ENCODE measurements around the gene DNMT3B.
"Not testable (repeated sequence)": the region's sequence is repeated elsewhere in the genome, so short reads cannot be mapped to it uniquely, and the experiment has no call there.

The DNMT3B gene

DNA sequence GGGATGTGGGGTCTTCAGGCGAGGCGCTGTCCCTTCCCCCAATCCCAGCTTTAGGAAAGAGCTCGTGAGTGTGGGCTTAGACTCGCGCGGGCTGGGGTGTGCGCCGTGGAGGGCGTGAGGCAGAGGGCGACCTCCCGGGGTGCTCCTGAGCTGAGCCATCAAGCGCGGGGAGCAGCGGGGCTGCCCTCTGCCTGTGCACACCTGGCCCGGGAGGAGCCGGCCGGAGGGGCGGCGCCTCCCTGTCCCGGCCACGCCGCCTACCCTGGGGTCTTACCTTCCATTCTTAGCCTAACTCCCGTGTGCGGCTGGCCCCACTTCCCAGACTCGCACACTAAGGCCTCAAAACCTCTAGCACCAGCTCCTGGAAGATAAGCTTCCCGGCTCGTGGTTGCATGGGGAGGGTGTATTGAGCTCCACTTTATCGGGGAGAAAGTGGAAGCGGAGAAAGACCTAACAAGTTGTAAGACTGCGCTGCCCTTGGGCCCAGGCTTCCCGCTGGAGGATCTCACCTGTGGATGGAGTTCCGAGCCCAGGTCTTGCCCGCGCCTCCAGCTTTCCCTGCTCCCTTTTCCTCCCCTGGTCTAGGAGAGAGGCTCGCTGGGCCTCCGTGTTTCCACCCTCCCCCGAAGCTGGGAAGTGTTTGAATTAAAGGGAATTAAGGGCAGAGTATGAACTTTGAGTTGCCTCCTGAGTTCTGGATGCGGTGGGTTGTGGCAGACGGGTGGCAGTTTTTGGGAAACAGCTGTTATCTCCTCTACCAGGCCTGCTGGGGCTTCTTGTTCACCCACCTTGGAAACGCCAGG, 1.2 kb downstream of the DNMT3B start:
- peak overlapping the region; percentile 83 for H3K9ac ChIP-seq (ENCODE audit: low read depth, low read length)
- H3K27ac ChIP-seq (ENCODE audit: low read depth, low read length), result peak overlapping the region; percentile 90
- no peaks in the 10 kb centered on the region for H3K9me3 ChIP-seq (ENCODE audit: control insufficient read depth, insufficient read depth, low read length)
- H3K4me3 ChIP-seq (ENCODE audit: low read depth, low read length), result peak overlapping the region; percentile 94
- H3K36me3 ChIP-seq (ENCODE audit: control insufficient read depth, insufficient read depth, low read length), result peaks cover 47% of the 10 kb centered on the region
- H3K27me3 ChIP-seq (ENCODE audit: control insufficient read depth, insufficient read depth, low read length), result no peaks in the 10 kb centered on the region
- peaks cover 35% of the 10 kb centered on the region for H3K4me1 ChIP-seq (ENCODE audit: control insufficient read depth, insufficient read depth, low read length)

DNA sequence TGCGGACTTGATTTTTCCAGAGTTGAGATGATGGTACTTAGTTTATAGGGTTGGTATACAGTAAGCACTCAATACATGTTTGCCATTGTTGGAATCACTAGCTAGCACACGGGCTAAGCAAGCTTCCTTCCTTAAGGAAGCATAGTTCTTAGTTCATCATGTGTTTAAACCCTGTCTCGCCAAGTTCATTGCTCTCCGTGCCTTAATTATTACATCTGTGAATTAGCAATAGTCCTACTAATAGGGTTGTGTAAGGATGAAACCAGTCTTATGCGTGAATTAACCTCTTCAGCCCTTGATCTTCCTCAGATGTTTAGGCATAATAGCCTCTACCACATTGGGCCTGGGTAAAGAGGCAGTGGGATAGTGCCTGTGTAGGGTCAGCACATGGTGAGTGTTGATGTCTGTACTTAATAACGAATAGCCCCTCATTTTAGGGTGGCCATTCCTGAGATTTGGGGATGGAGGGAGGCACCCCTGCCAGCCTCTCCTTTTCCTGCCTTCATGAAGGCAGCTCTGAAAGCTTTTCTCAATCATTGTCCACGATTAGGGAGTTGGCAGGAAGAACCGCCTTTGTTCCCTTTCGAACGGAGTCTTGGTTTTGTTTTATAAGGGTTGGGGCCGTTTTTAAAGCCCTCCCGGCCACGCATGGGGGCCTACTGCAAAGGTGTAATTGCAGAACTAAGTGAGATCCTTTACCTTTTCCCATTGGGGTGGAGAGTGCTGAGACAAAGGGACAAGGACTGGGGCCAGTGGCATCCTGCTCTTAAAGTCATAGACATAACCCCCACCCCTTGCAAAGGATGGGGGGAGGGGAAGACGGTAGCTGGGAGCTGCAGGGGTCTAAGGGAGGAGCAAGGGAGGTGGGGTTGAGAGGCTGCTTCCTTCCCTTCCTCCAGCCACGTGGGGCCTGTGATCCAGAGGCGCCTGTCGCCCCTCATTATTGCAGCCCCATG, 2.1 kb downstream of the DNMT3B start:
- Histone ChIP-seq H3K36me3 (ENCODE audit: control insufficient read depth, insufficient read depth, low read length) (peaks cover 54% of the 10 kb centered on the region), H3K27me3 (ENCODE audit: control insufficient read depth, insufficient read depth, low read length) (no peaks in the 10 kb centered on the region), H3K9ac (ENCODE audit: low read depth, low read length) (peak overlapping the region; percentile 83), H3K4me1 (ENCODE audit: control insufficient read depth, insufficient read depth, low read length) (peaks cover 39% of the 10 kb centered on the region), H3K4me3 (ENCODE audit: low read depth, low read length) (peak overlapping the region; percentile 94), H3K9me3 (ENCODE audit: control insufficient read depth, insufficient read depth, low read length) (no peaks in the 10 kb centered on the region), H3K27ac (ENCODE audit: low read depth, low read length) (peak overlapping the region; percentile 90)

DNA sequence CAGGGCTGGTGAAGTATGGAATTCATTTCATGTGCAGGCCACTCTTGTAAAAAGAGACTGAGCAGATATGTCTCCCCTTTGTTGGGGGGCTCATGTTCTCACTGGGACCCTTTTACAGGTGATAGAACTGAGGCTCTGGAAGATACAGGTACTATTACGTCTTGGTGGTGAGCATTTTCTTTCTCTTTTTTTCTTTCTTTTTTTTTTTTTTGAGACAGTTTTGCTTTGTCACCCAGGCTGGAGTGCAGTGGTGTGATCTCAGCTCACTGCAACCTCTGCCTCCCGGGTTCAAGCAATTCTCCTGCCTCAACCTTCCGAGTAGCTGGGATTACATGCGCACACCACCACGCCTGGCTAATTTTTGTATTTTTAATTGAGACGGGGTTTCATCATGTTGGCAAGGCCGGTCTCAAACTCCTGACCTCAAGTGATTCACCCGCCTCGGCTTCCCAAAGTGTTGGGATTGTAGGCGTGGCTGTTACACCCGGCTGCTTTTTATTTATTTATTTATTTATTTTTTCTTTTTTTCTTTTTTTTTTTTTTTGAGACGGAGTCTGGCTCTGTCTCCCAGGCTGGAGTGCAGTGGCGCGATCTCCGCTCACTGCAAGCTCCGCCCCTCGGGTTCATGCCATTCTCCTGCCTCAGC, 3.2 kb downstream of the DNMT3B start:
- H3K4me3 ChIP-seq (ENCODE audit: low read depth, low read length), result peak overlapping the region; percentile 94
- peak overlapping the region; percentile 90 for H3K27ac ChIP-seq (ENCODE audit: low read depth, low read length)
- peaks cover 65% of the 10 kb centered on the region for H3K36me3 ChIP-seq (ENCODE audit: control insufficient read depth, insufficient read depth, low read length)
- peaks cover 46% of the 10 kb centered on the region for H3K4me1 ChIP-seq (ENCODE audit: control insufficient read depth, insufficient read depth, low read length)
- H3K9ac ChIP-seq (ENCODE audit: low read depth, low read length), result peak overlapping the region; percentile 83
- not testable (repeated sequence) for H3K9me3 ChIP-seq (ENCODE audit: control insufficient read depth, insufficient read depth, low read length); H3K27me3 ChIP-seq (ENCODE audit: control insufficient read depth, insufficient read depth, low read length)

DNA sequence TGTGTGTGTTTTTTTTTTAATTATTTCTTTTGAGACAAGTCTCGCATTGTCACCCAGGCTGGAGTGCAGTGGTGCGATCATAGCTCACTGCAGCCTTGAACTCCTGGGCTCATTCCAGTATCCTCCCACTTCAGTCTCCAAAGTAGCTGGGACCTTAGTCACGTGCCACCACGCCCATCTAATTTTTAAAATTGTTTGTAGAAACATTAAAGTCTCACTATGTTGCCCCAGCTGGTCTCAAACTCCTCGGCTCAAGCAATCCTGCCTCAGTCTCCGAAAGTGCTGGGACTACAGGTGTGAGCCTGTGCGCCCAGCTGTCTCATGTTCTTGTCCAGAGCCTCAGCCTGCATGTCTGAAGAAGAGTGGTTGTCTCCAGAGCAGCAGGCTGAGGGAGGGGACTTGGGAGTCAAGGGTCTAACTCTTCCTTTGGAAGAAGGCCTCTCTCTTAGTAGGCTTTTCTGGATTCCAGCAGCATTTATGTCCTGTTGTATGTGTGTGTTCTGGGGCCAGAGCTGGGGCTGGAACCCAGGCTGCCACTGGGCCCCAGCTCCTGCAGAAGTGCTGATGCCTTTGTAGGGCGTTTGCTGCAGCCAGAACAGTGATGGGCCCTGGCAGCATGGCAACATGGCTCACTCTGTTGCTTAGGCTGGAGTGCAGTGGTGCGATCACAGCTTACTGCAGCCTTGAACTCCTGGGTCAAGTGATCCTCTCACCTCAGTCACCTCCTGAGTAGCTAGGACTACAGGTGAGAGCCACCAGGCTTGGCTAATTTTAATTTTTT, 5.4 kb downstream of the DNMT3B start:
- Histone ChIP-seq H3K27me3 (ENCODE audit: control insufficient read depth, insufficient read depth, low read length) (no peaks in the 10 kb centered on the region), H3K9me3 (ENCODE audit: control insufficient read depth, insufficient read depth, low read length) (no peaks in the 10 kb centered on the region), H3K4me3 (ENCODE audit: low read depth, low read length) (peak overlapping the region; percentile 41), H3K27ac (ENCODE audit: low read depth, low read length) (no peak overlapping the region), H3K36me3 (ENCODE audit: control insufficient read depth, insufficient read depth, low read length) (peaks cover 87% of the 10 kb centered on the region), H3K9ac (ENCODE audit: low read depth, low read length) (no peak overlapping the region), H3K4me1 (ENCODE audit: control insufficient read depth, insufficient read depth, low read length) (peaks cover 52% of the 10 kb centered on the region)

DNA sequence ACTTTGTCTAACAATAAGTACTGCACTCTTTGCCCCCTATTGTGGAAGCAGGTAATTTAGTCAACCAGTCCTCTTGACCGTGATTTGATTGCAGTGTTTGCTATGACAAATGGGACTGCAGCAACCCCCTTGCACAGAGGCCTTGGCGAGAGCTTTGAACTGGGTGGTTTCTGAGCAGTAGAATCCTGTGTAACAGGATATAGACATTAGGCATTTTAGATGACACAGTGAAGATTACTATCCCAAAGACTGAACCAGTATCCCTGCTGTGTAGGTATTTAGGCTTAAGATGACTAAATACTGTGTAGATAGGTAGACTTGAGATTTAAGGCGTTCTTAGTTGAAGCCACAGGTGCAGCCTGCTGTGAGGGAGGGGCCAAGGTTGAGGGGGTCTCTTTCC, 9.9 kb downstream of the DNMT3B start:
- Histone ChIP-seq H3K27me3 (ENCODE audit: control insufficient read depth, insufficient read depth, low read length) (no peaks in the 10 kb centered on the region), H3K4me3 (ENCODE audit: low read depth, low read length) (no peak overlapping the region), H3K9me3 (ENCODE audit: control insufficient read depth, insufficient read depth, low read length) (no peaks in the 10 kb centered on the region), H3K27ac (ENCODE audit: low read depth, low read length) (peak overlapping the region; percentile 43), H3K36me3 (ENCODE audit: control insufficient read depth, insufficient read depth, low read length) (peaks cover 91% of the 10 kb centered on the region), H3K9ac (ENCODE audit: low read depth, low read length) (no peak overlapping the region), H3K4me1 (ENCODE audit: control insufficient read depth, insufficient read depth, low read length) (peaks cover 69% of the 10 kb centered on the region)

DNA sequence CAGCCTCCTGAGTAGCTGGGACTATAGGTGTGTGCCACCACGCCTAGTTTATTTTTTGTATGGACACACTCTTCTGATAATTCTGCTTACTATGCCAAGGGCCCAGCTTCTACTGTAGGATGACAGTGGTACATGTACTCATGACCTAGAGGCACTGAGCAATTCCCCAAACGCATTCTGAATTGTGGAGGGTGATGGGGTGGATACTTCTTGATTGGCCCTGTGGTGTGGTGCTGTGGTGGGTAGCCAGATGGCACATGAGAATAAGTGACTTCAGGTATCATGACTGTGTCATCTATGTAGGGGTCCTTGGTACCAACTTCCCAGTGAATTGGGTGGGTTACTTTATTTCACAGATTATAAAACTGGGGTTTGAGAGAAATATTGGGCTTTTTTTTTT, 11.0 kb downstream of the DNMT3B start:
- no peak overlapping the region for H3K9ac ChIP-seq (ENCODE audit: low read depth, low read length)
- H3K9me3 ChIP-seq (ENCODE audit: control insufficient read depth, insufficient read depth, low read length), result no peaks in the 10 kb centered on the region
- no peaks in the 10 kb centered on the region for H3K27me3 ChIP-seq (ENCODE audit: control insufficient read depth, insufficient read depth, low read length)
- peaks cover 71% of the 10 kb centered on the region for H3K4me1 ChIP-seq (ENCODE audit: control insufficient read depth, insufficient read depth, low read length)
- no peak overlapping the region for H3K4me3 ChIP-seq (ENCODE audit: low read depth, low read length)
- H3K36me3 ChIP-seq (ENCODE audit: control insufficient read depth, insufficient read depth, low read length), result peaks cover 93% of the 10 kb centered on the region
- no peak overlapping the region for H3K27ac ChIP-seq (ENCODE audit: low read depth, low read length)

DNA sequence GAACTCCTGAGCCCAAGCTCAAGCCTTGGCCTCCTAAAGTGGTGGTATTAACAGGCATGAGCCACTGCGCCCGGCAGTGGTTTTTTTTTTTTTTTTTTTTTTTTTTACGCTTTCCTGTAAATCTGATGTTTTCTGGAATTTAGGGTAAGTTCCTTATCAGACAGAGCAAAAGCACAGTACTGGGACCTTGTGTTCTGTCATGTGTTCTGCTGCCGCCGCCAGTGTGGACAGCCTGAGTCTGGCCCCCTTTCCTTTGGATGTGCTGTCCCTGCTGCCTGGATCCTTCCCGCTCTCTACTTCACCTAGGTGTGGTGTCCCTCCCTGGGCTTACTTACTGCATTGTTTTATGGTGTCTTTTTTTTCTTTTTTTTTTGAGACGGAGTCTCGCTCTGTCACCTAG, 11.7 kb downstream of the DNMT3B start:
- Histone ChIP-seq H3K9ac (ENCODE audit: low read depth, low read length) (no peak overlapping the region), H3K4me3 (ENCODE audit: low read depth, low read length) (no peak overlapping the region), H3K4me1 (ENCODE audit: control insufficient read depth, insufficient read depth, low read length) (peaks cover 71% of the 10 kb centered on the region)

DNA sequence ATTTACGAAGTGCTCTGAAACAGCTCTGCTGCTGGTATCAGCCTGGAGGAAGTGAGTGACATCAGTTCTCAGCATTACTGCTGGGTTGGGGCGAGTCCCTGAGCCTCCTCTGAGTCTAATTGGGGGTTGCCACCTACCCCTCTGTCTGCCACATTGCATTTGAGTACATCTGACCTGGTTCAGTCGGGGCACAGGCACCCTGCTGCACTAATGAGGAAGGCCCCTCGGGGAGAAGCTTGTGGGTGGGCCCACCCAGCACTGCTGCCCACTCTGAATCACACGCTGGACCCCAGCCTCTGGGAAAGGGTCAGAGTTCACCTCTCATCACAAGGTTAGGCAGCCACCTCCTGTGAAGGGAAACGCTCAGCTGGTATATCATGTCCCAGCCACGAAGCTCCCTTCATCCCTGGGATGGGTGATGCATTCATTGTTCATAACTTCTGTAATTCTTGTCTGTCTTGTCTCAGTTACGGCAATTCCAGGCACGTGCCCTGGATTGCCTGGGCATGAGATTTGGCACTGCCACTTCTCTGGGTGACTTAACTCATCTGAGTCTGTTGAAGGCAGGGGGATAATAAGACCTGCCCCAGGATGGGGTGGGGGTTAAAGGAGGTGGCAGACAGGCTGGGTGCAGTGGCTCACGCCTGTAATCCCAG, 13.3 kb downstream of the DNMT3B start:
- Histone ChIP-seq H3K36me3 (ENCODE audit: control insufficient read depth, insufficient read depth, low read length) (peaks cover 93% of the 10 kb centered on the region), H3K27ac (ENCODE audit: low read depth, low read length) (peak overlapping the region; percentile 43), H3K4me3 (ENCODE audit: low read depth, low read length) (no peak overlapping the region), H3K27me3 (ENCODE audit: control insufficient read depth, insufficient read depth, low read length) (no peaks in the 10 kb centered on the region), H3K4me1 (ENCODE audit: control insufficient read depth, insufficient read depth, low read length) (peaks cover 77% of the 10 kb centered on the region), H3K9ac (ENCODE audit: low read depth, low read length) (no peak overlapping the region), H3K9me3 (ENCODE audit: control insufficient read depth, insufficient read depth, low read length) (no peaks in the 10 kb centered on the region)

More for the DNA sequence above, 11.7 kb downstream of the DNMT3B start:
- Histone ChIP-seq H3K27me3 (ENCODE audit: control insufficient read depth, insufficient read depth, low read length) (no peaks in the 10 kb centered on the region), H3K36me3 (ENCODE audit: control insufficient read depth, insufficient read depth, low read length) (peaks cover 93% of the 10 kb centered on the region), H3K27ac (ENCODE audit: low read depth, low read length) (no peak overlapping the region), H3K9me3 (ENCODE audit: control insufficient read depth, insufficient read depth, low read length) (no peaks in the 10 kb centered on the region)

DNA sequence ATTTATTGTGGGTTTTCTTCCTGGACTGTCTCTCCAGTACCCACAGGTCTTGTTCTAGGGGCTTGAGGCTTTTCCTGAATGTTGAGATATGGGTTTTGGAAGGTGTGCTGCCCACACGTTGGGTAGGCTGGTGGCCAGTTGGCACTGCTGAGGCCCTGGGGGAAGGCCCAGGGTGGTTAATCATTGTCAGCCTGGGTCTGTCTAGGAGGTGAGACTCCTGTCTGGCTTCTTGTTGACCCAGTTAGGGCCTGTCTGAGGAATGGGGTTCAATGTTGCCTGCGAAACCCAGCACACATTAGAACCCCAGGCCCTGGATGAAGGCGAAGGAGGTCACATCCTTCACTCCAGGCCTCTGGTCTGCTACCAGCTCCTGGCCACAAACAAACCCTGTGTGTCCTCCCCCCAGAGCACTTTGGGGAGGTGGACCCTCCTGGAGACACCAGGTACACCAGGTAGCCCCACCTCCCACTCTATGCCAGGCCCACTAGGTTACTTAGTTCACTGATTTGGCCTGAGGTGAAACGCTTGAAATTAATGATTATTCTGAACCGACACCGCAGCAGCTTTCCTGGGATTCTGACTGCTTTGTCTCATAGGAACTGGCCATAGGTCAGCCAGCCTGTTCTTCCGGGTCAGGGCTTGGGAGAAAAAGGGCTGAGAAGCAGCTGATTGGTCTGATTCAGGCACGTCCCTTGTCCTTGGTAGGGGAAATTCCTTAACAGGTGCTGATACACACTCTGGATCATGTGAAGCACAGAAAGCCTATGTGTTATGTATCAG, 15.2 kb downstream of the DNMT3B start:
- Histone ChIP-seq H3K9ac (ENCODE audit: low read depth, low read length) (no peak overlapping the region), H3K4me3 (ENCODE audit: low read depth, low read length) (no peak overlapping the region), H3K27ac (ENCODE audit: low read depth, low read length) (peak overlapping the region; percentile 63), H3K9me3 (ENCODE audit: control insufficient read depth, insufficient read depth, low read length) (no peaks in the 10 kb centered on the region), H3K36me3 (ENCODE audit: control insufficient read depth, insufficient read depth, low read length) (peaks cover 94% of the 10 kb centered on the region), H3K27me3 (ENCODE audit: control insufficient read depth, insufficient read depth, low read length) (no peaks in the 10 kb centered on the region), H3K4me1 (ENCODE audit: control insufficient read depth, insufficient read depth, low read length) (peaks cover 66% of the 10 kb centered on the region)
